Measurements from ENCODE around the gene PPM1B. TPM values are rescaled to one million over a fixed set of nuclear protein-coding genes. Genes with fewer than 3 reads are reported as not detected.

Gene PPM1B
- total RNA-seq, 4 donors from 2014 or later = 49.1 to 63.5 (median 55.1) TPM

- no peak for TF ChIP-seq CTCF (IDR thresholded peaks at IDR 0.05)
- ATAC-seq (ENCODE audit: low FRiP score) = no peak
- no peak for DNase-seq (ENCODE audit: low spot score)
Observed at GRCh38 chr2:44181648-44182047, 13.0 kb downstream of the PPM1B start.

GRCh38 chr2:44184106-44184505 lies 15.4 kb downstream of the PPM1B start:
- ATAC-seq (ENCODE audit: low FRiP score) (no peak), DNase-seq (ENCODE audit: low spot score) (no peak)
- no peak for TF ChIP-seq CTCF (IDR thresholded peaks at IDR 0.05)

- ATAC-seq (ENCODE audit: low FRiP score) (no peak), DNase-seq (ENCODE audit: low spot score) (no peak)
- no peak for TF ChIP-seq CTCF (IDR thresholded peaks at IDR 0.05)
Observed at GRCh38 chr2:44186810-44187209, 18.1 kb downstream of the PPM1B start.

GRCh38 chr2:44187251-44187650 lies 18.6 kb downstream of the PPM1B start:
- ATAC-seq (ENCODE audit: low FRiP score) = no peak
- DNase-seq (ENCODE audit: low spot score) = no peak
- TF ChIP-seq CTCF (IDR thresholded peaks at IDR 0.05) = no peak

- TF ChIP-seq CTCF (IDR thresholded peaks at IDR 0.05) = no peak
Observed at GRCh38 chr2:44188696-44189095, 20.0 kb downstream of the PPM1B start.

GRCh38 chr2:44189104-44189503 lies 20.4 kb downstream of the PPM1B start:
- no peak for TF ChIP-seq CTCF (IDR thresholded peaks at IDR 0.05)
- ATAC-seq (ENCODE audit: low FRiP score) = no peak
- DNase-seq (ENCODE audit: low spot score) = no peak

More at GRCh38 chr2:44188696-44189095, 20.0 kb downstream of the PPM1B start:
- ATAC-seq (ENCODE audit: low FRiP score) (no peak), DNase-seq (ENCODE audit: low spot score) (no peak)

- DNase-seq (ENCODE audit: low spot score) = no peak
- ATAC-seq (ENCODE audit: low FRiP score) = no peak
Observed at GRCh38 chr2:44190526-44190925, 21.9 kb downstream of the PPM1B start.

More at GRCh38 chr2:44190526-44190925, 21.9 kb downstream of the PPM1B start:
- TF ChIP-seq CTCF (IDR thresholded peaks at IDR 0.05) = no peak

All from omental fat pad (tissue), 4 donors.